HEK293T (cell line): ENCODE results near the gene HHEX.

Source experiments
- BHLHE40 ChIP-seq: fragments of 450-650 bp; IDR thresholded peaks from 2 replicates; pipeline ENCODE4 v1.6.1; 2016; ENCODE audit warnings: mild to moderate bottlenecking, moderate library complexity, borderline replicate concordance
- ELF4 ChIP-seq: fragments of 450-650 bp; IDR thresholded peaks from 2 replicates; pipeline ENCODE4 v1.6.1; 2017; ENCODE audit warnings: antibody characterized with exemption
- FOXM1 ChIP-seq: fragments of 450-650 bp; IDR thresholded peaks from 2 replicates; pipeline ENCODE4 v1.6.1; 2017; ENCODE audit warnings: mild to moderate bottlenecking, borderline replicate concordance
- L3MBTL2 ChIP-seq: fragments of 450-650 bp; conservative IDR thresholded peaks from 2 replicates; pipeline ENCODE4 v1.6.1; 2016; ENCODE audit warnings: mild to moderate bottlenecking
- PKNOX1 ChIP-seq: fragments of 450-650 bp; IDR thresholded peaks from 2 replicates; pipeline ENCODE4 v1.6.1; 2016
- SP1 ChIP-seq: fragments of 450-650 bp; IDR thresholded peaks from 2 replicates; pipeline ENCODE4 v1.6.1; 2017

- TF ChIP-seq SP1 (no peak), L3MBTL2 (no peak), BHLHE40 (no peak), FOXM1 (no peak), PKNOX1 (no peak), ELF4 (no peak)
These were observed 44.5 kb downstream of the HHEX start for GRCh38 chr10:92734301-92734700.
